Aorta (tissue), 5 donors: Measurements from ENCODE around the gene SPP1. TPM values are rescaled to one million over a fixed set of nuclear protein-coding genes. Genes with fewer than 3 reads are reported as not detected.
A peak's percentile ranks its signal among the peaks of the same experiment; 100 is the strongest.

Experiments used
- ATAC-seq: fragments of 200-7000 bp; cut with Tn5 transposase; one replicate; pipeline ENCODE4 v1.9.1; 2022; ENCODE audit warnings: moderate library complexity; ENCODE audit not compliant: low FRiP score
- DNase-seq, 2 donors: peaks; one replicate each; pipeline ENCODE4 v3.0.0-alpha.2; 2020
- H3K27ac ChIP-seq, 2 donors: one replicate each; pipeline ENCODE4 v1.5.1; 2013; ENCODE audit warnings: low read length in 2 of 2, mild to moderate bottlenecking in 2 of 2, moderate library complexity in 2 of 2, control low read depth in 1 of 2, inconsistent platforms in 1 of 2, low read depth in 1 of 2
- H3K27me3 ChIP-seq, 2 donors: one replicate each; pipeline ENCODE4 v1.6.1; 2013; ENCODE audit warnings: control low read depth in 1 of 2, low read length in 1 of 2, mild to moderate bottlenecking in 1 of 2, moderate library complexity in 1 of 2; ENCODE audit not compliant: insufficient read depth in 2 of 2, control insufficient read depth in 1 of 2
- H3K36me3 ChIP-seq, 2 donors: one replicate each; pipeline ENCODE4 v1.6.1; 2013; ENCODE audit warnings: control low read depth in 1 of 2, low read length in 1 of 2, mild to moderate bottlenecking in 1 of 2; ENCODE audit not compliant: insufficient read depth in 2 of 2, control insufficient read depth in 1 of 2
- H3K4me1 ChIP-seq, 2 donors: one replicate each; pipeline ENCODE4 v1.6.1; 2013; ENCODE audit warnings: low read length in 2 of 2, control low read depth in 1 of 2, mild to moderate bottlenecking in 1 of 2, moderate library complexity in 1 of 2; ENCODE audit not compliant: insufficient read depth in 2 of 2, control insufficient read depth in 1 of 2
- H3K4me3 ChIP-seq, 2 donors: one replicate each; pipeline ENCODE4 v1.5.1; 2013; ENCODE audit warnings: low read length in 2 of 2, control low read depth in 1 of 2, mild to moderate bottlenecking in 1 of 2
- H3K9me3 ChIP-seq: one replicate; pipeline ENCODE4 v1.6.1; 2013; ENCODE audit warnings: mild to moderate bottlenecking, low read length; ENCODE audit not compliant: control insufficient read depth
- WGBS, 2 donors: extraction: QIAGEN DNeasy Blood & Tissue Kit; methylation state at CpG; one replicate each; pipeline ENCODE4 v1.1.7; 2013; 5-methylcytosine and 5-hydroxymethylcytosine counted together
- intact Hi-C, 2 donors: fragments of 100-400 bp; cut with DNase I; formaldehyde crosslinking; loops; one replicate each; pipeline versions ENCODE4 v1.14.2 to v1.15.0; 2022
- polyA plus RNA-seq, 2 donors: library from polyadenylated mRNA; stranded (reverse); fragments of 200-250 nt; gene quantifications; one replicate each; pipeline ENCODE4 v1.2.3, GENCODE V29; 2013
- total RNA-seq, 2 donors: library from RNA; stranded (reverse); fragmentation: NEBNext Ultra II Directional; extraction: Animal tissue kit (Norgen Biotek cat#: 25700); gene quantifications; one replicate each; pipeline ENCODE4 v1.2.1, GENCODE V29; 2021
- donor health status: healthy with polysubstance abuse.
- donor health status: Bipolar disorder and iron deficiency.
- donor health status: DM: no; HTN: no; CAD: no.
- donor health status: DM: no; HTN: no; CAD: no.
- donor health status: DM: yes; HTN: yes; CAD: no.

The SPP1 gene
- total and polyA plus RNA-seq, 4 donors: 3.7 to 199 (median 135) TPM

GRCh38 chr4:87977521-87978278 is 2.2 kb downstream of the SPP1 start:
- H3K4me1 ChIP-seq: no peaks in the 10 kb centered on the region
- 93 to 97% methylated on average over 5 of the region's 5 CpGs for WGBS, 2 donors
- DNase-seq (no peak), ATAC-seq (no peak)
- H3K4me3 ChIP-seq: no peak overlapping the region
- no peaks in the 10 kb centered on the region for H3K9me3 ChIP-seq
- no peaks in the 10 kb centered on the region for H3K36me3 ChIP-seq
- intact Hi-C loops: loop anchor here (10.0 kb wide), 2 partner anchors 293 to 303 kb away; no protein-coding TSS in a partner anchor
- H3K27ac ChIP-seq: no peak overlapping the region
- H3K27me3 ChIP-seq: peaks cover 0 to 2% of the 10 kb centered on the region in 2 donors

- intact Hi-C loops: loop anchor here (10.0 kb wide), 2 partner anchors 294 to 304 kb away; no protein-coding TSS in a partner anchor
- H3K4me1 ChIP-seq: no peaks in the 10 kb centered on the region
- no peaks in the 10 kb centered on the region for H3K36me3 ChIP-seq
- no peak for DNase-seq
- H3K9me3 ChIP-seq: no peaks in the 10 kb centered on the region
- no peak overlapping the region for H3K4me3 ChIP-seq
- WGBS, 2 donors: 96 to 100% methylated on average over 1 of the region's 1 CpG
- no peak overlapping the region for H3K27ac ChIP-seq
- peaks cover 0 to 2% of the 10 kb centered on the region in 2 donors for H3K27me3 ChIP-seq
- no peak for ATAC-seq
These were observed 3.2 kb downstream of the SPP1 start for GRCh38 chr4:87978681-87979080.

- no peaks in the 10 kb centered on the region for H3K9me3 ChIP-seq
- H3K27ac ChIP-seq: no peak overlapping the region
- ATAC-seq: no peak
- H3K4me1 ChIP-seq: no peaks in the 10 kb centered on the region
- H3K4me3 ChIP-seq: no peak overlapping the region
- no peak for DNase-seq
- H3K36me3 ChIP-seq: no peaks in the 10 kb centered on the region
- WGBS, 2 donors: 93 to 95% methylated on average over 1 of the region's 1 CpG
- H3K27me3 ChIP-seq: peaks cover 0 to under 1% of the 10 kb centered on the region in 2 donors
- intact Hi-C loops: loop anchor here (10.0 kb wide), 2 partner anchors 295 to 305 kb away; no protein-coding TSS in a partner anchor
These were observed 4.3 kb downstream of the SPP1 start for GRCh38 chr4:87979810-87980209.

- 94 to 96% methylated on average over 8 of the region's 8 CpGs for WGBS, 2 donors
- H3K4me3 ChIP-seq: no peak overlapping the region
- H3K9me3 ChIP-seq: no peaks in the 10 kb centered on the region
- ATAC-seq (no peak), DNase-seq (no peak)
- H3K4me1 ChIP-seq: no peaks in the 10 kb centered on the region
- intact Hi-C loops: no loop called here
- no peak overlapping the region for H3K27ac ChIP-seq
- H3K27me3 ChIP-seq: no peaks in the 10 kb centered on the region
- H3K36me3 ChIP-seq: no peaks in the 10 kb centered on the region
These were observed 6.0 kb downstream of the SPP1 start for GRCh38 chr4:87981486-87981885.

- intact Hi-C loops: no loop called here
- Histone ChIP-seq H3K4me1 (no peaks in the 10 kb centered on the region), H3K4me3 (no peak overlapping the region), H3K9me3 (no peaks in the 10 kb centered on the region), H3K27ac (no peak overlapping the region), H3K27me3 (no peaks in the 10 kb centered on the region), H3K36me3 (no peaks in the 10 kb centered on the region)
- DNase-seq (no peak), ATAC-seq (no peak)
- WGBS, 2 donors: 82 to 90% methylated on average over 1 of the region's 1 CpG
These were observed 6.5 kb downstream of the SPP1 start for GRCh38 chr4:87982036-87982435.

GRCh38 chr4:87982446-87983010 is 7.0 kb downstream of the SPP1 start:
- 91 to 93% methylated on average over 13 of the region's 13 CpGs for WGBS, 2 donors
- intact Hi-C loops: no loop called here
- no peak overlapping the region for H3K4me3 ChIP-seq

GRCh38 chr4:87983996-87984395 is 8.5 kb downstream of the SPP1 start:
- WGBS, 2 donors: 96% methylated on average over 2 of the region's 2 CpGs
- DNase-seq (no peak), ATAC-seq (no peak)
- no peak overlapping the region for H3K27ac ChIP-seq
- H3K4me3 ChIP-seq: no peak overlapping the region
- no peaks in the 10 kb centered on the region for H3K36me3 ChIP-seq
- no peaks in the 10 kb centered on the region for H3K9me3 ChIP-seq
- H3K27me3 ChIP-seq: no peaks in the 10 kb centered on the region
- no peaks in the 10 kb centered on the region for H3K4me1 ChIP-seq
- intact Hi-C loops: no loop called here

More at GRCh38 chr4:87982446-87983010, 7.0 kb downstream of the SPP1 start:
- Histone ChIP-seq H3K36me3 (no peaks in the 10 kb centered on the region), H3K9me3 (no peaks in the 10 kb centered on the region), H3K4me1 (no peaks in the 10 kb centered on the region), H3K27ac (no peak overlapping the region), H3K27me3 (no peaks in the 10 kb centered on the region)
- ATAC-seq: no peak
- no peak for DNase-seq

- DNase-seq (peak in 1 of 2 donors; percentile 71), ATAC-seq (peak; percentile 83)
- intact Hi-C loops: no loop called here
- H3K27ac ChIP-seq: no peak overlapping the region
- WGBS, 2 donors: 2 to 10% methylated on average over 1 of the region's 1 CpG
- no peaks in the 10 kb centered on the region for H3K9me3 ChIP-seq
- H3K4me3 ChIP-seq: no peak overlapping the region
- H3K36me3 ChIP-seq: no peaks in the 10 kb centered on the region
- no peaks in the 10 kb centered on the region for H3K4me1 ChIP-seq
- no peaks in the 10 kb centered on the region for H3K27me3 ChIP-seq
These were observed 9.8 kb downstream of the SPP1 start for GRCh38 chr4:87985097-87985886.
